Endothelial cell (in vitro differentiated cells): Measurements from ENCODE around the gene HNRNPUL1. TPM values are rescaled to one million over a fixed set of nuclear protein-coding genes. Genes with fewer than 3 reads are reported as not detected.

Source experiments
- DNase-seq: peaks from one replicate; pipeline ENCODE4 v3.0.0; 2021; ENCODE audit warnings: low spot score
- H3K27ac Mint-ChIP-seq: one replicate; pipeline ENCODE4 v1.8.0; 2021; ENCODE audit warnings: mixed read lengths, inconsistent platforms; ENCODE audit not compliant: unreplicated experiment
- H3K27me3 Mint-ChIP-seq: one replicate; pipeline ENCODE4 v1.8.0; 2021; ENCODE audit warnings: mild to moderate bottlenecking, moderate library complexity, mixed read lengths, inconsistent platforms; ENCODE audit not compliant: unreplicated experiment
- H3K36me3 Mint-ChIP-seq: one replicate; pipeline ENCODE4 v1.8.0; 2021; ENCODE audit warnings: mild to moderate bottlenecking, low read depth, mixed read lengths, inconsistent platforms; ENCODE audit not compliant: unreplicated experiment
- H3K4me1 Mint-ChIP-seq: one replicate; pipeline ENCODE4 v1.8.0; 2021; ENCODE audit warnings: mild to moderate bottlenecking, mixed read lengths, inconsistent platforms; ENCODE audit not compliant: unreplicated experiment
- H3K4me3 Mint-ChIP-seq: one replicate; pipeline ENCODE4 v1.8.0; 2021; ENCODE audit warnings: mild to moderate bottlenecking, mixed read lengths, inconsistent platforms; ENCODE audit not compliant: unreplicated experiment
- H3K9me3 Mint-ChIP-seq: one replicate; pipeline ENCODE4 v1.8.0; 2021; ENCODE audit warnings: mixed read lengths, inconsistent platforms; ENCODE audit not compliant: unreplicated experiment
- CTCF ChIP-seq: fragments of 200-600 bp; sonication (generic); IDR thresholded peaks from one replicate; pipeline ENCODE4 v1.5.0; 2021; ENCODE audit warnings: antibody characterized with exemption; ENCODE audit not compliant: unreplicated experiment
- total RNA-seq: library from RNA; stranded (reverse); fragmentation: NEBNext Ultra II Directional; extraction: Animal tissue kit (Norgen Biotek cat#: 25700); gene quantifications from one replicate; pipeline ENCODE4 v1.2.1, GENCODE V29; 2021; ENCODE audit not compliant: unreplicated experiment

HNRNPUL1 gene
- total RNA-seq, 1 donor from 2014 or later: 259 TPM

DNA sequence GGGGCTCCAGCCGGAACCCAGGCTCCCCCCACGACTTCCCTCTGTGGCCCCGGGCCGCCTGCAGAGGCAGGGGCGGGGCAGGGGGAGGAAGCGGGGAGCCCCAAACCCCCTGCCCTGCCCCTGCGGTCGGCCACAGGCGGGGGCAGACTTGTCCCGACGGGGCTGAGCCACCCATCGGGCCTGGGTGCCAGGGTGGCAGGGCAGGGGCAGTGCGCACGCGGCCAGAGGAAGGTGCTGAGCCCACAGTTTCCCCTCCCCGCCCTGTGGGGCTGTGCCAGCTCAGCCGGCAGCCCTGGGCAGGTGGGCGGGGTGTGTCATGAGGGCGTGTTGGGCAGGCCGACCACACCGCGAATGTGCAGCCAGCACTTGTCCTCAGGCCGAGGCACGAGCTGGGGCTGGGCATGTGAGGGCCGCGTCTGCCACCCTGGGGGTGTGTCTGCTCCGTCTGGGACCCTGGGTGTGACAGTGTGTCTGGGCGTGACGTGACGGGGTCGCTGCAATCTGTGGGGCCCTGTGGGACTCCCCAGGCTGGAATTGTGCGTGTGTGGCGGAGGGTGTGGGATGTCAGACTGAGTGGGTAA, 63.5 kb downstream of the HNRNPUL1 start:
- TF ChIP-seq CTCF: no peak
- H3K27ac Mint-ChIP-seq: peak overlapping the region; percentile 80

GRCh38 chr19:41328157-41328841, 64.1 kb downstream of the HNRNPUL1 start:
- Mint-ChIP-seq H3K36me3 (peaks cover 49% of the 10 kb centered on the region), H3K4me1 (peaks cover 63% of the 10 kb centered on the region), H3K4me3 (peak overlapping the region; percentile 79), H3K9me3 (no peaks in the 10 kb centered on the region), H3K27ac (peak overlapping the region; percentile 80), H3K27me3 (peaks cover 28% of the 10 kb centered on the region)
- TF ChIP-seq CTCF: no peak
- no peak for DNase-seq

More for the DNA sequence above, 63.5 kb downstream of the HNRNPUL1 start:
- H3K9me3 Mint-ChIP-seq: no peaks in the 10 kb centered on the region
- H3K27me3 Mint-ChIP-seq: peaks cover 31% of the 10 kb centered on the region
- H3K4me3 Mint-ChIP-seq: peak overlapping the region; percentile 79
- DNase-seq: no peak
- peaks cover 67% of the 10 kb centered on the region for H3K4me1 Mint-ChIP-seq
- H3K36me3 Mint-ChIP-seq: peaks cover 46% of the 10 kb centered on the region

GRCh38 chr19:41328842-41329225, 64.7 kb downstream of the HNRNPUL1 start:
- Mint-ChIP-seq H3K36me3 (peaks cover 52% of the 10 kb centered on the region), H3K4me3 (no peak overlapping the region), H3K27ac (peak overlapping the region; percentile 80), H3K9me3 (no peaks in the 10 kb centered on the region), H3K27me3 (peaks cover 28% of the 10 kb centered on the region), H3K4me1 (peaks cover 62% of the 10 kb centered on the region)
- TF ChIP-seq CTCF: no peak
- DNase-seq: no peak

DNA sequence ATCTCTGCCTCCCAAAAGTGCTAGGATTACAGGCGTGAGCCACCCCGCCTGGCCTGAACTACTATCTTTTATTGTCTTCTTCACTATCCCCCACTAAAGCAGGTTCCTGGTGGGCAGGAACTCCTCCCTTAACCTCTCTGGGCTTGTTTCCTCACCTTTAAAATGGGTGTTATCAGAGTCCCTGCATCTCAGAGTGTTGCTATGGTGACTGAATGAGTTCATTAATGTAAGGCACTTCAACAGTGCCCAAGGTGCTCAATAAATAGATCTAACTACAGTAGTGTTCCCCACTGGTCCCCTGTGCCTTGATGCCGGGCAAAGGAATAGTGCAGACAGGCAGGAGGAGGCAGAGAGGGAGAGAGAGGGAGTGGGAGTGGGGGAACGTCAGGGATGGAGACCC, 66.3 kb downstream of the HNRNPUL1 start:
- Mint-ChIP-seq H3K4me1 (peaks cover 49% of the 10 kb centered on the region), H3K36me3 (peaks cover 57% of the 10 kb centered on the region), H3K27ac (peak overlapping the region; percentile 51), H3K9me3 (no peaks in the 10 kb centered on the region), H3K4me3 (peak overlapping the region; percentile 24), H3K27me3 (peaks cover 26% of the 10 kb centered on the region)
- no peak for DNase-seq
- no peak for TF ChIP-seq CTCF
